HG03460 (cell line): ENCODE results near the gene CCNO.
A peak's percentile ranks its signal among the peaks of the same experiment; 100 is the strongest.

ENCODE experiments used
- ATAC-seq: cut with Tn5 transposase; IDR thresholded peaks from one replicate; pipeline ENCODE4 v1.9.1; 2021; ENCODE audit not compliant: unreplicated experiment

The CCNO gene, protein sequence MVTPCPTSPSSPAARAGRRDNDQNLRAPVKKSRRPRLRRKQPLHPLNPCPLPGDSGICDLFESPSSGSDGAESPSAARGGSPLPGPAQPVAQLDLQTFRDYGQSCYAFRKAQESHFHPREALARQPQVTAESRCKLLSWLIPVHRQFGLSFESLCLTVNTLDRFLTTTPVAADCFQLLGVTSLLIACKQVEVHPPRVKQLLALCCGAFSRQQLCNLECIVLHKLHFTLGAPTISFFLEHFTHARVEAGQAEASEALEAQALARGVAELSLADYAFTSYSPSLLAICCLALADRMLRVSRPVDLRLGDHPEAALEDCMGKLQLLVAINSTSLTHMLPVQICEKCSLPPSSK

DNA sequence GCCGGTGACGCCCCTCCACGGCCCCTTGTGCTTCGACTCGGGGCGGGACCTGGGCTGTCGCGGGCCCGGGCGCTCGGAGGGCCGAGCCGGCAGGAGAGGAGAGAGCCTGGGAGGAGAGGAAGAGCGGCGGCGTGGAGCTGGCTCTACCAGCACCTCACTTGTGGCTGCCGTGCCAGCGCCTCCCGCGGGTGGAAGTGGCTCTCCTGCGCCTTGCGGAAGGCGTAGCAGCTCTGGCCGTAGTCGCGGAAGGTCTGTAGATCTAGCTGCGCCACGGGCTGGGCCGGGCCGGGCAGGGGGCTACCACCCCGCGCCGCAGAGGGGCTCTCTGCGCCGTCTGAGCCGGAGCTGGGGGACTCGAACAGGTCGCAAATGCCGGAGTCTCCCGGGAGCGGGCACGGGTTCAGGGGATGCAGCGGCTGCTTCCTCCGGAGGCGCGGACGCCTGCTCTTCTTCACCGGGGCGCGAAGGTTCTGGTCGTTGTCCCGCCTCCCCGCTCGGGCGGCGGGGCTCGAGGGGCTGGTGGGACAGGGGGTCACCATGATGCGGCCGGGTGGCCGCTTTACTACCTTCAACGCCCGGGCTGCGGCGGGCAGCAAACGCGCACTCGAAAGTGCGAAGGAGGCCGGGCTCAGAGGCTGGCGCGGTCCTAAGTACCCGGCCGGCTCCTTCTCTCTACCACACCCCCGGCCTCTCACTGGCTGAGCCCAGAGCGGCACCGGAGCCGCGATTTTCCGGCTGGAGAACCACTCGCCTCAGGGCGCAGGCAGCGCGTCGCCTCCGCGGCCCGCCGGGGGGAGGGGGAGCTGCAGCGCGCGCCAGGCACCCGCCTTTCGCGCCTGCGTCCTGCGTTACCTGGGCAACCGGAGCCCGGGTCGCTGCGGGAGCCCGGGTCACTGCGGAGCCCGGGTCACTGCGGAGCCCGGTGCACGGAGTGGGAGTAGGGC lies at the start of gene CCNO:
TSS of gene CCNO (minus strand) at position 624 of the 944 bp plus-strand sequence. CDS start at position 539, 85 bp downstream.
- ATAC-seq = peak; percentile 64

DNA sequence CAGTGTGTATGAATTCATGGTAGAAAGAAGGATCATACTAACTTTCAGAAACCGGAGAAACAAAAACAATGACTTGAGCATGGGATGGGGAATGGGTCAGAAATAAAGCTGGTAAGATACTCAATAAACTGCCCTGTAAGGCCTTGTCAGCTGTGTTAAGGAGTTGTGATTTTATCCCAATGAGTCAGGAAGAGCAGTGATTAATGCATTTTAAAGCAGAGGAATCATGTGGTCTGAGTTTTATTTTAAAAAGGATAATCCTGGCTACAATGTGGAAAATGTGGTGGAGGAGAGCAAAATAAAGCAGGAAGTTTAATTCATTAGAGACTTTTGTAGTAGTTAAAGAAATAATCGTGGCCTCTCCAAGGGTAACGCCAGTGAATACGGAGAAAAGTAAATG lies 45.4 kb upstream of the CCNO start:
- ATAC-seq = no peak

DNA sequence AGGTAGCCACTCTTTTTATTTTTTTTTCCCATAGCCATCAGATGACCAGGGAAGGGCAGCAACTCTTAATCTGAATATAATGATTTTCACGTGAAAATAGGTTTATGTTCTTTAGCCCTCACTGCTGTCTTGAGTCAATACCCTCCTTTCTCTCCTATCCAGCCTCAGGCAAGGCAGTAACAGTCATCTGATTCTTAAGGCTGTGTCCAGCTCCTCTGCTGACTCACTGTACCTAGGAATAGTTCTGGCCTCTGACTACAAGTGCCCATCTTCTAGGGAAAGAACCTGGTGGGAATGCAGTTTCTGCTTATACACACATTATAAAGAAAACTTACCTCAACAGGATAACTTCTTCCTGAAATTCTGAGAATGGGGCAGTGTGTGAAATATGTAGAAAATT lies 43.4 kb upstream of the CCNO start:
- no peak for ATAC-seq

DNA sequence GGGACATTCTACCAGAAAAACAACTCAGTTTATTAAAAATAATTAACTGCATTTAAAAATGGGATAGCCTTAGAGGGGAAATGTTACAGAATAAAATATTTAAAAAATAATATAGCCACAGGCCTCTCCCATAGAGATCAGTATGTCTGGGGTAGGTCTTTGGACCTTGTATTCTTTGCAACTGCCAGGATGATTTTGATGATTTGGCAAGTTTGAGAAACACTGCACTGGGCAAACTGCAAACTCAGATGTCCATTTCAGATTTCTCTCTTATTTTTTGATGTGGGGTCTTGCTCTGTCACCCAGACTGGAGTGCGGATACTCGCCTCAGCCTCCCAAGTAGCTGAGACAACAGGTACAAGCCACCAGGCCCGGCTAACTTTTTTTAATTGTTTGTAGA lies 24.9 kb upstream of the CCNO start:
- no peak for ATAC-seq

DNA sequence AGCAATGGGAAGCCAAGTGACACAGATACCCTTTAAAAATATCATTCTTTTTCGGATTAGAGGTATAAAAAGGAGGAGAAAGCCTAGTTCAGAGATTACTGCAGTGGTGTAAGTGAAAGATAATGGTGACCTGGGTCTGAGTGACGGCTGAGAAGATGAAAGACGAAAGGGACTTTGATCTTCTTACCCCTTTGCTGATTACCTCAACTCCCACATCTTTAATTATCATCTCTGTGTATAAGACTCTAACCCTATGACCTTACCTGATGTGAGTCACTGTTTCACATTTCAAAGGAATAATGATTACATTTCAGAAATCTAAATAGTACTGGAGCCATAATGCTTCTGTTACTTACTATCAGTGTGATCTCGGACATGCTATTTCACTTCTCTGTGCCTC lies 21.4 kb upstream of the CCNO start:
- ATAC-seq = no peak

DNA sequence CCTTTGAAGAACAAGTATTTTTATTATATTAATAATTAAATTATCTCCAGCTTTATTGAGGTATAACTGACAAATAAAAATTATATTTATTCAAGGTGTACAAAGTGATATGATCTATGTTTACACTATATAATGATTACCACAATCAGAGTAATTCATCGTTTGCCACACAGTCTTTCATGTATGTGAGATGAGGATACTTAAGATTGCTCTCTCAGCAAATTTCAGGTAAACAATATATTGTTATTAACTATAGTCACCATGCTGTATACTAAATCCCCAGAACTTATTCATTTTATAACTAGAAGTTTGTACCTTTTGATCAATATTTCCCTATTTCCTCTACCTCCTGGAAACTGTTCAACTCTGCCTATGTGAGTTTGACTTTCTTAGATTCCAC lies 16.7 kb upstream of the CCNO start:
- no peak for ATAC-seq

DNA sequence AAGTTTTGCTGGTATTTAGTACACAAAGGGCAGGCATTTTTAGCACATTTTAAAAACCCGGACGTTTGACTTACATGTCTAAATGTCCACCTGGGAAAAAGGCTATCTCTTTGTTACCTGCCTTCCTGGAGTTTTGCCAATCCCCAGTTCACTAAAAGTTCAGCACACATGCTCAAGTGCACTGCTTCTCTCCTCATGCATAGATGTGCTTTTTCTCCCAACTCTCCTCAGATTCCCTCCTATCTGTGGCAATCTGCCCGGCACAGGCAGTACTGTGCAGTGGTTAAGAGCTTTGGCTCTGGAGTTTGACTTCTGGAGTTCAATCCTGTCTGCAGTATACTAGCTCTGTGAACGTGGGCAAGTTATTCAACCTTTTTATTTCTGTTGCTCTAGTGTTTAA lies 8.3 kb upstream of the CCNO start:
- ATAC-seq = no peak

DNA sequence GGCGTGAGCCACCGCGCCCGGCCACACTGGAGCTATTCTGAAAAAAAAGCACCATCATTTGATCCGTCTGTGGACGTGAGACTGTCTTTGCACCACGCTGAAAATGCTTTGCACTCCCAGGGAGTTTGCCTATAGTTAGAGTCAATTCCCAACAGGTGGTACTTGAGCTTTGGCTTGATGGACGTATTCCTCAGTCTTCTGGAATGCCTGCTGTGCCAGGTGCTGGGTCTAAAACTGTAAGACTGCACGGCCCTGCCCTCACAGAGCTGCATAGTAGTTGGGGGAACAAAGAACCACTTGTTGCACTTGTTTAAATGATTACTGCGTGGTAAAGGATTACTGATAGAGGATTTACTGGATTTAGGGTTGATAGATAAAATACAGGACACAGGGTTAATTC lies 3.4 kb upstream of the CCNO start:
- no peak for ATAC-seq

DNA sequence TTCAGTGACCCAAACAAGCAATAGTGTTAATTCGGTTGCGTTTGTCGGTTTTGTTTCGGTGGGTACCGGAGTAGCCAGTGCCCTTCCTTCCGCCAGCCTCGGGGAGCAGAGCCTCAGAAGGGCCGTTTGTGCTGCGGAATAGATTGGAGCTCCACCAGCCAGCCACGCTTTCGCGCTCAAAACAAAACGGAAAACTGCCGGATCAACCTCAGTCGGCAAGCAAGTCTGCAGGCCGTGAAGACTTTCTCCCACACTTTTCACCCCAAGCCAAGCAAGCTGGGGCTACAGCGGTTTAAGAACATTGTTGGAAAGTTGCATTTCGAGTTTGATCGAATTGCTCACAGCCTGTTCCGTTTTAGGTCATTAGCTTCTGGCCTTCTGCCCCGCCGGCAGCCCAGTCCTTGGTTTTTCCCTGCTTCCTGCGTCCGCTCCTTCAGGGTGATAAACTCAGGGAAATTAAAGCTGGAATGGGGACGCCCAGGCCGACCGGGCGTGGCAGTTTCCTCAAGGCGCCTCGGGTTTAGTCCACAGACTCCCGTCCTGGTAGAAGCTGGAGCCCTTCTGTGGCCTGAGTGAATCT lies 803 bp upstream of the CCNO start:
- ATAC-seq = no peak

DNA sequence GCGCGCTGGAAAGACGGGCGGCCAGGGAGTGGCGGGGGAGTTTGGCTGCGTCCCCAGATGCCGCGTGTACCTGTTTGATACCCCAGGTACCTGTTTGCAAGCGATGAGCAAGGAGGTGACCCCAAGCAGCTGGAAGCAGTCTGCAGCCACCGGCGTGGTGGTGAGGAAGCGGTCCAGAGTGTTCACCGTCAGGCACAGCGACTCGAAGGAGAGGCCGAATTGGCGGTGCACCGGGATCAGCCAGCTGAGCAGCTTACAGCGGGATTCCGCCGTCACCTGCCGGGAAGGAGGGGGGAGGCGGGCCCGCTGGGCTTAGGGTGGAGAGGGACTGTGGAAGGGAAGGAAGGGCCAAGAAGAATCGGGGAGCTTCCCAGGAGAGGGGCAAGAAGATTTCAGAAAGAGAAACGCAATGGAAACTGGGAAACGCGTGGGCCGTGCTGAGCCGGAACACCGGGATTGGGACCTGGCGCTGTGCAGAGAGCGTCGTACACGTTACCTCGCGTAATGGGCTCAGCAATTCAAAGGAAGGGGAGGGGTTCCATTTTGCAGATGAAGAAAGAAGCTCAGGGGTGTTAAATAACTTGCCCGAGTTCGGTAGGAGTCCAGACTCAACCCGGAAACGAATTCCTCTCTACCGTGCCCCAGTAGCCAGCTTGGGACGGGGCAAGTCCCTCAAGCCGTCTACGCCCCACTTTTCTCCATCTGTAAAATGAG lies 980 bp downstream of the CCNO start:
- peak; percentile 6 for ATAC-seq

DNA sequence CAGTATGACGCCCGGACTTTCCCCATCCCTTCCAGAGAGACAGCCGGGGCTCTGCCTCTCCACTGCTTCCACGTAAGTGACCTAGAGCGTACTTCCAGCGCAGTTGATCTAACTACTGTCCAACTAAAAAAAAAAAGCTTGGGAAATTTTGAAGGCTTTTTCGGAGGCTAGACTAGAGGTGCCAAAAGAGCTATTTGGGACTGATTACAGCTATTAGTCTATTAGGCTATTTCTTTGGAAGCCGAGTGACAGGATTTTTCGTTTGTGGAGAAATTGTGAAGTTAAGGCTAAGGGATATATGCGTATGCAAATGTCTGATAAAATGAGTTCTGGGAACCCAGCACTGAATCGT lies 1.5 kb downstream of the CCNO start:
- ATAC-seq = no peak

DNA sequence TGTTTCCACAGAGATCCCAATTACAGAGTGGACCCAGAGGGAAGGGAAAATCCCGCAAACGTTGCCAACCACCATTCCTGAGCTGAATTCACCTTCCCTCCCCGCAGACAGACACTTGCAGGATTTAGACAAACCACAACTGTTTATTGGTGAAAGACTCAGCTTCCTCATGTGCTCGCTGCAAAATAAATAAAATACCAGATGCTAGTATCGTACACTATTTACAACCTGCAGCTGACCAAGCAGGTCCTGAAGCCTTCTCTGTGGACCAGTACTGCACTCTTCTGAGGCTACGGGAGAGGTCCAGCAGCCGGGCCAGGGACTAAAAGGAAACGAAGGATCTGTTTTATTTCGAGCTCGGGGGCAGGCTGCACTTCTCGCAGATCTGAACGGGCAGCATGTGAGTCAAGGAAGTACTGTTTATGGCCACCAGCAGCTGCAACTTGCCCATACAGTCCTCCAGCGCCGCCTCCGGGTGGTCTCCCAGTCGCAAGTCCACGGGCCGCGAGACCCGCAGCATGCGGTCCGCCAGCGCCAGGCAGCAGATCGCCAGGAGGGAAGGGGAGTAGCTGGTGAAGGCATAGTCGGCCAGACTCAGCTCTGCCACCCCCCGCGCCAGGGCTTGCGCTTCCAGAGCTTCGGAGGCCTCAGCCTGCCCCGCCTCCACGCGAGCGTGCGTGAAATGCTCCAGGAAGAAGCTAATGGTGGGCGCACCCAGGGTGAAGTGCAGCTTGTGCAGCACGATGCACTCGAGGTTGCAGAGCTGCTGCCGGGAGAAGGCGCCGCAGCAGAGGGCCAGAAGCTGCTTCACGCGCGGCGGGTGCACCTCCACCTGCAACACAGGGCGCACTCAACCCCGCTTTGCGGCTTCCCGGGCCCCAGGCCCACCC lies 2.1 kb downstream of the CCNO start:
- ATAC-seq = no peak

DNA sequence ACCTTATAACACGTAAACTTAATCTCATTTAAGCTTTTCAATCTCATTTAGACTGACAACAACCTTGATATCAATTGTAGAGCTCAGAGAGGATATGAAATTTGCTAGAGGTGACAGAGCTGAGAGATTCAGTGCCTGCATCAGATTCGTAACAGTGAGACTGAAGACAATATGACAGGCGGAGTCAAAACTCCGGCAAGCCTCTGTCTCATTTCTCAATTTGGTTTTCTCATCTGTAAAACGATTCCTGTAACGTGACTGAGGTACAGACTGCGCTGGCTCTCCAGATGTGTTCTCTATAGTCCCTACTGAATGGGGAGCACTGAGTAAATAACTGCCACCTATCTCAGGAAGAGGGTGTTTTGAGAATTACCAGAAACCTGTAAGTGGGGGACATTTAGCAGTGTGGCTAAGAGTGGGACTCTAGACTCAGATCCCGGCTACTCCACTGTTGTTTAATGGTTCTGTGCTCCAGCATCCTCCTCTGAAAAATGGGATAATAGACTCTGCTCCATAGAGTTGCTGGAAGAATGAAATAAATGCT lies 3.2 kb downstream of the CCNO start:
- no peak for ATAC-seq

DNA sequence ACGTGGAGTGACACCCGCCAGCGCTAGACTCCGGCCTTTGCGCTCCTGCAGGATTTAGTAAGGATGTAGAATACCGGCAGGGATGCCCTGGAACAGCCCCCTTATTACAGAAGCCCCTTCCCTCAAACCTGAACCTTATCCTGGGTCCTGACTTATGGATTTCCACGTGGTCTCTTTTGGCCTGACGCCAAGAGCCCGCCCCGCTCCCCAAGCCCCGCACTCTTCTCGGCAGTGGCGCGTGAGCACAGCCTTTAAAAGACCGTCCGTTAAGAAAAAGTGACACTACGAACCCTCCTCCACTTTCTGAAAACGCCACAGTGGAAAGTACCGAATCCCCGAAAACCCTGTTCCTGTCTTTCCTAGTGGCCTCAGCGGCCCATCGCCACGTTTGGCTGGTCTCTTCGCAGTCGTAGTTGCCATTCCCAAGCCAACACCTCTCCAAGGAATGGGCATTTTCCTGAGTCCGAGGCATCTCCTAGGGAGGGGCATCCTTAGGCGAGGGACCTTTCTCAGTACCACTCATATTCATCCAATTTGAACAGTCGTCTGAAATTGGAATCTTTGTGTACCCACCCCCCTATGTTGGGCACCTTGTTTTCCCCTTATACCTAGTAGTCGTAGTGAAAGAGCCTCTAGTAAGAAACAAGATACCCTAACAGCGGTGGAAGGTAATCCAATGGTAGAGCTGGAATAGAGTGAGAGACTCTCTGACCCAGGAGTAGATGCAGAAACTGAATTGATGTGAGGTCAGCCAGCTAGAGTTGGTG lies 5.6 kb downstream of the CCNO start:
- no peak for ATAC-seq

DNA sequence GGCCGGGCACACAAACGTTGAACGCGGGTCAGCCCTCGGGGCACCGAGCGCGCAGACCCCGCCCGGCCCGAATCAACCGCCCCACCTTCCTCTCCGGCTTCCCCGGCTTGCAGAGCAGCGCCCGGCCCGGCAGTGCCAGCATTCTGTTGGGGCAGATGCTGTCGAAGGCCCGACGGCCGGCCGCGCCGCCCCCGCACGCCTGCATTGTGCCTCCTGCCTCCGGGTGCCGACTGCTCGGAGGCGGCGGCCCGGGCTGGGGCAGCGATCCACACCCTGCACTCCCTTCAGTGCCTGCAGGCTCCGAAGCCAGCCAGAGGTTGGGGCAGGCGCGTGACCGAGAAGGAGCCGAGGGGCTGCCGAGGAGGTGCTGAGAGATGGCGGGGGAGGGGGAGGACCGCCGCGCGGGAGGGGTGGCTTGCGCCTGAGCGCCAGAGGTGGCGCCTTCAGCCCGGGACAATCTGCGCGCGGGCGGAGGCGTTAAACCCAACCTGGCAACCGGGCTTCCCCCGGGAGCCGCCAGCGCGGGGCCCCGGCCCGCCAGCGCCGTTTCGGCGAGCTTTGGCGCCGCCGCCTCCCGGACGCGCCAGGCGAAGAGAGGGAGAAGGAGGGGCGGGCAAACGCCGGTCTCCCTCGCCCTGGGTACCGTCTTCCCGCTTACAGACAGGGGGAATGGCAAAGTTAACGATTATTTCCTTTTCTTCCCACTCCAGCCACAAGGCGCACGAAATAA lies 6.3 kb downstream of the CCNO start, which contains the start of gene MCIDAS:
TSS of gene MCIDAS (minus strand) at position 382 of the 730 bp plus-strand sequence. CDS start at position 205, 177 bp downstream.
- ATAC-seq = peak; percentile 53

DNA sequence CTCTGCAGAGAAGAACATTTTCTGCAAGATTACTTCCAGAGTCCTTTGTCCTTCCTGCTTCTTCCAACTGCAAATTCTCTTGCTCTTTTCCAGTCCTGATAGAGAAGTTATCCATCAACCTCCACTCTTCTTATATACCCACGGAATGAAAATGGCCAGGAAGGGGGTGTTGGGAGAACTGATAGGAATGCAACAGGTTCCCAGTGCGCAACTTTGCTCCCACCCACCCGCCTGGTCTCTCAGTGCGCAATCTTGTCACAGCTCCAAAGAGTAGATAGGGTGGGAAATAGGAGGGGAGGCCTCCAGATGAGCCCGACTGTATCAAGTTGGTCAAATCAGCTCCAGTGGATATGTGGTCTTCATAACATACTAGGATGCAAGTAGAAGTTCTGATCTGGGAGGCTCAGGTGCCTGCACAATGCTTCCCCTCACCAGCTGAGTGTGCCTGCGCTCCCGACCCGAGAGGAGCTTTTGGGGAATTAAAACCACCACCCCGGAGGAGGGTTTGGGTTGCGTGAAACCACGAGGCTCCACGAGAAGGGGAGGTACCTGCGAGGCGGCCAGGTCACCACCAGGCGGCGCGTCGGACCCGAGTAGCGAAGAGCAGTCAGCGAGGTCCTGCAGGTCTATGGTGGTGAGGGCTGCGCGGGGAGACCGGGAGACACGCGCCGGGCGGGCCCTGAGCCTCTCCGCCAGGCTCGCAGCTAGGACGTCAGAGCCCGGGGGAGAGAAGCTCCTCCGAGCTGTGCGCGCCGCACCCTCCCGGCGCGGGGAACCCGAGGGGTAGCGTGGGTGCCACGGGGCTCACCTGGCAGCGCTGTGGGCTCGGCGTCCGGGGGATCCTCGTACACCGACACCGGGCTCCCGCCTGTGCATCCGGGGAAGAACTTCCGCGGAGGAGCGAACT lies 7.1 kb downstream of the CCNO start:
- ATAC-seq = peak; percentile 58

DNA sequence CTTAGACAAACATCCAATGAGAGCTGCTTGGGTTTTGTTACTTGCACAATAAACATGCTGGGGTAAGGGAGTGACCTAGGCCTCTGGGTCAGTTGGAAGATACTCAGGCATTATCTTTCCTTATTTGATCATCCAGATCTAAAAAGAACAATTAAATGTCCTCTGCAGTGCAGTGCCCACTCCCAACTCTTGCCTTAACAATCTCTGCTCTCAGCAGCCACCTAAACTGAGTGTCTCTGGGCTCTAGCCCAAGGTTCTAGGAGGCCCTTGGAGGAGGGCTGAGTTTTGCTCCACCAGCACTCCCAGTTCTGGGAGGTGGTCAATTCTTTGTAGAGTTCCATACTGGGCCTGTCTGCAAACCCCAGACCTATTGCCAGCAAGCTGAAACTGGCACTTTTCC lies 8.1 kb downstream of the CCNO start:
- ATAC-seq = no peak
